ENCODE measurements around the gene CNPPD1.

The CNPPD1 gene

DNA sequence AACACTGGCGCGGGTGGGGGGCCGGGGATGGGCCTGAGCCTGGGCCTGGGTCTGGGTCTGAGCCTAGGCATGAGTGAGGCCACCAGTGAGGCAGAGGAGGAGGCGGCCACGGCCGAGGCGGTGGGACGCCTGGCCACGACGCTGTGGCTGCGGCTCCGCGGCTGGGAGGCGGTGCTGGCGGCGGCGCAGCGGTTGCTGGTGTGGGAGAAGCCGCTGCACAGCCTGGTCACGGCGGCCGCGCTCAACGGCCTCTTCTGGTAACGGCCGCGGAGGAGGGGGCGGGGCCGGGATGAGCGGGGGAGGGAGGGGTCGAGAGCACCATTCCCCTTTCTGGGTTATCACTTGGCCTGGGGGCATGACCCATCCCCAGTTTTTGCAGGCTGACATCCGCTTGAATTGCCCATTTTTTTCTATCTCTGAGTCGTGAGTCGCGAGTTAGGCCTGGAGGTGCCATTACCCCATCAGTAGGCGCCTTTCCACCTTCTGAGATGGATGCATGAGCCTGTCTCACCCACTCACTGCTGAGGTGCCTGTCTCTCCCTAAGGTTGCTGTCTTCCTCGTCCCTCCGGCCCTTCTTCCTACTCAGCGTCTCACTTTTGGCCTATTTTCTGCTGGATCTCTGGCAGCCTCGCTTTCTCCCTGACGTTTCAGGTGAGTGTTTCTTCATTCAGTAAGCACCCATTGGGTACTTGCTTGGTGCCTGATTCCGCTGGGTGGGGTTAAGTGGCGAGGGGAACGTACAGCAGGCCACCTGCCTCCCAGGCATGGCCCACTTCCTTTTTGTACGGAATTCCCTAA lies 1.9 kb upstream of the CNPPD1 start:
- DNase-seq: peak; percentile 68

DNA sequence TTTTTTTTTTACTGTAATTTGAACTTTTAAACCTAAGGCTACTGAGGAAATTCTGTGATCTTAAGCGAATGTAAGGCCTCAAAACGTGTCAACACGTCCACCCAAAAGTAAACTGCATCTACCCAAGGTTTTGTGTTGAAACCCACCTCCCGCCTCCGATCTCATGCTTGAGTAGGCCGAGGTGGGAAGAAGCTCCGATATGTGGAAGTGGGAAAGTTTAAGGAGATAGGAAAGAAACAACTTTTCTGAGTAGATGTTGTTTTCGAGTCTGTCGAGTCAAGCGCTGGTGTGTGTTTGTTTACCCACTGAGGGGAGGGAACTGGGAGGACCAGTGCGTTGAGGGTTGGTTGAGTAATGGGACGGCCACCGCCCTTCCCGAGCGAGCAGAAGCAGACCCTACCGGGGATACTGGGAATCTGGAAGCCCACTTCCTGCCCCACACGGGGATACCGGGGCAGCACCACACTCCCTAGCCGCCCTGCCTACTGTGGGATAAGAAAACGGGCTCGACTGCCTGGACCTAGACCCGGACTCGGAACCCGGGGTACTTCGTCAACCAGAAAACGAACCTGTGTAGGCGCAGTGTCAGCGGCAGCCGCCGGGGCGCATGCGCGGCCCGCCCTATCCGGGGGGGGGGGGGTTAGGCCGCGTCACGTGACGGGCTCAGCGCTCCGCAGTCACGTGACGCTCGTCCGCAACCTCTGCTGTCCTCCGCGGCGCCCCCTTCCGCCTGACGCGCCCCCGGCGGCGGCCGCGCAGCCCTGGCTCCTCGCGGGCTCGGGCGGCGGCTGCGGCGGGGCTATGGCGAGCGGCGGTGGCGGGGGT lies 1.0 kb upstream of the CNPPD1 start, which contains the start of gene RETREG2:
TSS of gene RETREG2 (plus strand) at position 724 of the 825 bp plus-strand sequence. CDS start at position 802, 78 bp downstream.
- DNase-seq: peak; percentile 95

DNA sequence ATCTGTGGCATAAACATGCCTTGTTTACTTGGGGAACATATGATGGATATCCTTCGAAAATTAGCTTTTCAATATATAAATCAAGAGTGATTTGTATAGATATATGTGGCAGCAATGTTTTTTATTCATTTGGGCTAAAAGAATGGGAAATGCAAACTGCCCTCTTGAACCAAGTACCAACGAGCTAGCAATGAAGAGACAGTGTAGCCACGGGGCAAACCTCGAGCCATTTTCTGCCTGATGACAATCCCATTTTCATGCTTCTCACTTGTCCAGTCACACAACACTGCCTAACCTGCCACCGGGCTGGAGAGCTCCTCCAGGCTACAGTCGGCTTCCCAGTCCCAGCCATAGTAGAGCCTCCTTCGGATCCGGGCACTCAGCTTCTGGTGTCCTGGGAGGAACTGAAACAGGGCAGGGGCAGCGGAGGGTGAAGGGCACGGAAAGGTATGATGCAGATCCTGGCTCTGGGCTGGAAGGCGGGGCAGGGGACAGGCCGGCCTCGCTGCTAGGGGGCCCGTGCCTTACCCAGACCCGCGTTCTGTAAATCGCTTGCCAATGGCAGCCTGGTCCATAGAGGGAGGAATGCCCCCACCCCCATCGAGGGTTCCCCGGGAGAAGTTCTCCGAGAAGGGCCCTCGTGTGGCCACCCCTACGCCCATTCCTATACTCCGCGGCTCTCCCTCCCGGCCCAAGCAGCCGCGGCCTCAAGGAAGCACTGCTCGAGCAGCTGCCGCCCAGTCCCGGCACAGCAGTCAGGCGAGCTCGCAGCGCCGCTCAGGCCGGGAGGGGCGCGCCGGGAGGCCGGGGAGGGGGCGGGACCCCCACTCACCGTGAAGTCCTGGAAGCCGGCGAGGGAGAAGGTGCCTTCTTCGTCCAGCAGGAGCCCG lies 552 bp downstream of the CNPPD1 start:
- DNase-seq: peak; percentile 61

DNA sequence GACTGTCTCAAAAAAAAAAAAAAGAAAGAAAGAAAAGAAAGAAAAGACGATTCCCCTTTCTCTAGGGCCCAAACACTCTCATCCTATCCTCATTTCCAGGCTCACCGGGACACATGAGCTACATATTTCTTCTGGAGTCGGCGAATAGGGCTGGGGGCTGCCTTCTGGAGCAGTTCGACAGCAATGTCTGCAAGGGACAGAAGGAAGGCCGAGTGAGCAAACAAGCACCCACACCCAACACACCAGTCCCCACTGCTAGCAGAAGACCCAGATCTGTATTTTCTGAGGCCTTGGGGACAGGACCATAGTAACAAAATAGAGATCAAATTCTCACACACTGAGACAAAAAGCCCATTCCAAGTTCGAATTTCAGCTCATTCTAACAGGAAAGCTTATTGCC lies 1.2 kb downstream of the CNPPD1 start:
- no peak for DNase-seq

- DNase-seq: no peak
These were observed 1.9 kb downstream of the CNPPD1 start for GRCh38 chr2:219174801-219175200.

DNA sequence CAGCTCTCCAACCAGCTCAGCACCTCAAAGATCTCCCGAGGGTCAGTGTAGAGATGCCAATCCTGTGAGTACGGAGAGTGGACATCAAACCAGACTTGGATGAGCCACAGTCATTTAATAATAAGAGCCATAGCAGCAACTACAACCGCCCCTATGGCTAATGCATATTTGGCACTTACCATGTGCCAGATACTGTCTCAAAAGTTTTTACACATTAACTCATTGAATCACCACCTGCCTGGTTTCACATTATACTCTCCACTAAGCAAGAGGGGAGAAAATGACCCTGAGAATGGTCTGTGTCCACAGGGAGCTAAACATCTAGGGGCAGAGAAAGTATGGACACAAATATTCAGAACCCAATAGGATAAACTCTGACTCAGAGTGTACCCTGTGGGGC lies 2.6 kb downstream of the CNPPD1 start:
- no peak for DNase-seq

DNA sequence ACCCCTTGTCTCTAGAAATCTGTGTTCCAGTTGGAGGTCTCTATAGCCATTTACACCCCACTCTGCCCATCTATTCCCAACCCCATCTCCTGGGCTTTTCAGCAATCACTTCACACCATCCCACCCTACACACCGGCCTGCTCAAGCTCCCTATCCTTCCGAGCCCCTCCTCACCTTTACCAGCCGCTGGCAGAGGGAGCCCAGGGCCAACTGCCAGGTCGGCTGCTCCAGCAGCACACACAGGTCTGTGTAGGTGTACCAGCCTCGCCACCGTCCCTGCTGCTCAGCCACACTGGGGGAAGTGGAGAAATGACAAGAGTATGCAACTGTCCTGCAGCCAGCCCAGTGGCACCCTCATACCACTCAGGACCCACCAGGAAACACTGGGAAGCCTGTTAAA lies 3.5 kb downstream of the CNPPD1 start:
- no peak for DNase-seq

DNA sequence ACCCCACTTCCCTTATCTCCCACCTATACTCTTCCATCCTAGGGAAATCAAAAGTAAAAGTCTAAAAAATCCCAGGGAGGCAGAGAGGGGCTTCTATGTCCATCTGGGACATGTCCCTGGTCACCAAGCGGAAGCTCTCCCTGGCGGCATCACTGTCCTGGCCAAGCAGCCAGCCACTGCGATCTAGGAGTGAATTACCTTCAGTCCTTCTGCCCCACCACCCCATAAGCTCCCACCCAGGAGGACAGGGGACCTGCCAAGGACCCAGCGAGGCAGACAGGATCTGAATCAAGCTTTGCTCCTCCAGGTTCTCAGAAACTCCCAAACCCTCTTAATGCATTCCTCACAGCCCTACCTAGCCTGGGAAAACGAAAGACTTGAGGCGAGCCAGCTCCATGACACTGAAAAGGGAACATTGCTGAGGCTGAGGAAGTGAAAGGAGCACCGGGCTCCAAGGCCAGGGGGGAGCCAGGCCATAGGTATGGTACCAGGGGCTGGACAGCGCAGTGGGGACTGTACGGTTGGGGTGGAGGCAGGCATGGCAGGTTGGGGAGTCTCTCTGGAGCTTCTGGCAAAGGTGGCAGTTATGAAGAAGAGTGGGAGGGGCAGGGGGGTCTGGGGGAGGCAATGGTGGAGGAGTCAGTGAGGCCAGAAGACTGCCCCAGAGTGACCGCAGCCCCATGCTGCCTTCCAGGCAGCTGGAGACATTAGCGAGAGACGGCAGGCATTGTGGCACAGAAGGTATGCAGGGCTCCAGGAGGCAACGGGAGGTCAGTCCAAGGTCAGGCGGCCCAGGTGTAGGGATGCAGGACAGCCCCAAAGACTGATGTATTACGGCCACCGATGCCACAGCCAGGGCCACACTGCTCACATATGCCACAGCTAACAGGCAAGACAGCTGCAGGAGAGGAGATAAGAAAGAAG lies 4.2 kb downstream of the CNPPD1 start:
- DNase-seq: peak; percentile 20

DNA sequence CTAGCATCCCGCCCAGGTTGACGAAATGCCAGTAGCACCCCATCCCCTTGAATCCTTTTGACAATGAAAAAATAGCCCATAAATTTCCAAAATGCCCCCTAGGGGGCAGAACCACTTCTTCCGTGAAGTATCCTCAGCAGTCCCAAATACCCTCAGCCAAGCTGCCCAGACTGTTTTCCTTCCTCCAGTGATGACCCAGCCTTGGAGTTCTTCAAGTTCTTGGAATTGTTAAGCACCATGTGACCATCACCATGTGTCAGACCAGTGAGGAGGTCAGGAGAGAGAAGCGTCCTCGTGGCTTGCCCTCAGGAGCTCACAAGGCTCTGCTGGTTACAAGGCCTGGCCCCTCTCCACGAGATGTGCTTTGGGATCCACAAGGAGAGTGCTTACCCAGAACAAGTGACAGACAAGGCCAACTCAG lies 5.5 kb downstream of the CNPPD1 start:
- peak; percentile 71 for DNase-seq

- DNase-seq: no peak
These were observed 6.6 kb downstream of the CNPPD1 start, which contains the start of gene SLC23A3 for GRCh38 chr2:219169930-219170654. Gene SLC23A3, minus strand, starts transcription at chr2:219170029. Its CDS starts 45 bp downstream, at chr2:219169984.

- DNase-seq: no peak
These were observed 7.8 kb downstream of the CNPPD1 start for GRCh38 chr2:219168932-219169331.

- DNase-seq: peak; percentile 51
These were observed 8.2 kb downstream of the CNPPD1 start for GRCh38 chr2:219168526-219168925.

DNA sequence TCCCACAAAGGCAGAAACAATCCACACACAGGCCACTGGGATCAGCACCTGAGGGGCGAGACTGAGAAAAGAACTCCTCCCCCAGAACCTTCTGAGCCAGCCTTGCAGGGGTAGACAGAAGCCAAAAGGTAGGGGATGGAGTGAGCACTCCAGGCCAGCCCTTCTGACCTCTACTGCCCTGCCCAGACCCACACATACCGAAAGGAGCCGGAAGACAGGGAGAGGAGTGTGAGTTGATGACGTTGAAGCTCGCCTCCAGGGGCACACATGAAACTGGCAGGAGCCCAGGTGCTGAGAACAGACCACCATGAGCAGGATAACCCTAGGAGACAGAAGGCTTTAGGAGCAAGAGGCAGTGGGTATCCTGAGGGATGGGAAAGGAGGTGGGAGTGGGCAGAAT lies 8.7 kb downstream of the CNPPD1 start:
- no peak for DNase-seq

DNA sequence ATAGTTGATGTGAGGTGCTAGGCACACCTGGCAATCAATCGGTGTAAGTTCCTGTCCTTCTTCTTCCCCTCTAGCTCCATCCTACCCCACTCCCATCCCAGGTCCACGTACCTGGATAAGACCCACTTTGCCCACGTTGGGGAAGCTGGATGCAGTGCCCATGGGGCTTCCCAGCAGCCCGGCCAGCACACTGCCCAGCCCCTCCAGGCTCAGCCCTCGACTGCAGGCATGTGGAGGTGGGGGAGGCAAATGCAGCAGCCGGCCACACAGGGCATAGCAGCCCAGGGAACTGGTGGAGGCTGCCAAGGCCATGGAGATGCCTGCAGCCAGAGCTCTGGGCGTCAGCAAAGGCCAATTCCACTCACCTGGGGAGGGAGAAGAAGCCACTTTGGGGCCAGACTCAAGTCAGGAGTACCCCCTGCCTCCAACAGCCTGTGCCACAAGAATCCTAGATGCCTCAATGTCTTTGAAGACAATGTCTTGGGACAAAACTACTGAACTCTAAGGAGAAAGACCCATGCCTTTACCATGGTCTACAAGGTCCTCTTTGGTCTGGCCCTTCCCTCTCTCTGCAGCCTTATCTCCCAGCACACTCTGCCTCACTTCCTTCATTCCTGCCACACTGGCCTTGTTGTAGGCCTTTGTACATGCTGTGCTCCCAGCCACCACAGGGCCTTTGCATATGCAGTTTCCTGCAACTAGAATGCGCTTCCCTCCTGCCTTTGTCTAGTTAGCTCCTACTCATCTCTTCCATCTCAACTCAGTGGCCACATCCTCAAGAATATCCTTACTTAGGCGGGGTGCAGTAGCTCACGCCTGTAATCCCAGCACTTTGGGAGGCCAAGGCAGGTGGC lies 11.4 kb downstream of the CNPPD1 start:
- DNase-seq: peak; percentile 53

GRCh38 chr2:219163156-219163555 lies 13.6 kb downstream of the CNPPD1 start:
- no peak for DNase-seq

DNA sequence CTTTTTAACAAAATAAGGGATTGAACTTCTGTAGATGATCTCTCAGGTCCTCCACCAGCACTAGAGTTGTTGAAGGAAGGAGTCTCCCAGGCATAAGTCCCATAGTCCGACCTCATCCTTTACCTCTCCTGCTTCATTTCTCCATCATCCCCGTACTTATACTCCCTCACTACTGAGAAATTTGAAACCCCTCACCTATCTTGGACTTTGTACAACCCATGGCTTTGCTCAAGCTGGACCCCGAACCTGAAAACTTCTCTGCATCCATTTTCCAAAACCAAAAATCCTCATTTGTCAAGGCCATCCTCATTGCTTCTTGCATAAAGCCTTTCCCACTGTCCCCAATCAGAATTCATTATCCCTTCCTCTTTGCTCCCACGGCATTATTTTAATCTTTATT lies 15.6 kb downstream of the CNPPD1 start:
- no peak for DNase-seq

- DNase-seq: peak; percentile 97
These were observed 16.3 kb downstream of the CNPPD1 start, which contains the start of gene NHEJ1 for GRCh38 chr2:219160186-219161017. Gene NHEJ1, minus strand, starts transcription at chr2:219160815. Its CDS starts 2,453 bp downstream, at chr2:219158362.

GRCh38 chr2:219159771-219160185 lies 16.9 kb downstream of the CNPPD1 start:
- DNase-seq: no peak

- no peak for DNase-seq
These were observed 18.1 kb downstream of the CNPPD1 start for GRCh38 chr2:219158586-219158985.
